Activated T-cell treated with anti-CD3 and anti-CD28 coated beads, Interleukin-2, amount 50 U/mL, for 24 hours (primary cell): ENCODE measurements around the gene SERTAD2.

Source experiments
- DNase-seq: peaks from one replicate; pipeline ENCODE4 v3.0.0-alpha.2; 2020
- H3K27ac Mint-ChIP-seq: 2 replicates; pipeline ENCODE4 v1.8.0; 2020; ENCODE audit warnings: mild to moderate bottlenecking, mixed read lengths
- H3K27me3 Mint-ChIP-seq: 2 replicates; pipeline ENCODE4 v1.8.0; 2020; ENCODE audit warnings: mixed read lengths
- H3K36me3 Mint-ChIP-seq: 2 replicates; pipeline ENCODE4 v1.8.0; 2020; ENCODE audit warnings: low read depth, mixed read lengths
- H3K4me1 Mint-ChIP-seq: 2 replicates; pipeline ENCODE4 v1.8.0; 2020; ENCODE audit warnings: low read depth, mixed read lengths
- H3K4me3 Mint-ChIP-seq: 2 replicates; pipeline ENCODE4 v1.8.0; 2020; ENCODE audit warnings: mild to moderate bottlenecking, moderate library complexity, mixed read lengths
- H3K9me3 Mint-ChIP-seq: 2 replicates; pipeline ENCODE4 v1.8.0; 2020; ENCODE audit warnings: mixed read lengths

SERTAD2 gene

GRCh38 chr2:64632835-64633819, 20.6 kb downstream of the SERTAD2 start:
- Mint-ChIP-seq H3K27ac (no peak overlapping the region), H3K36me3 (peaks cover 41% of the 10 kb centered on the region), H3K4me3 (no peak overlapping the region), H3K4me1 (peaks cover 27% of the 10 kb centered on the region), H3K9me3 (no peaks in the 10 kb centered on the region), H3K27me3 (no peaks in the 10 kb centered on the region)
- DNase-seq, result no peak

DNA sequence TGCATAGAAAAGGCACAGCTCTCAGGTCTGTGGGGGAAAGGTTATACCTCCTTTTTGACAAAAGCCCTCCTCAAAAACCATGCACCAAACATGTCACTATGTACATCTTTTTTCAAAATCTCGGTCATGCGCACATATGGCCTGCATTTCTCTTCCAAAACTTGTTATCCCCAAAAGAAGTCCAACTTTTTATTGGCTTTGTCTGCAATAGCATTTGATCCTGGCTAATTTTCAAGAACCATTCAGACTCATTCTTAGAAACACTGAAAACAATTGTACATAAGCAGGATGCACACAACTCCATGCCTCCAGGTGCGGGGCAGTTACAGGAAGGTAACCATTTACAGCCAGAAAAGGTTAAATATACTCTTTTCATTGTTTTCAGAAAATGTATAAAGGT, 21.9 kb downstream of the SERTAD2 start:
- DNase-seq, result no peak
- H3K9me3 Mint-ChIP-seq, result no peaks in the 10 kb centered on the region
- peaks cover 41% of the 10 kb centered on the region for H3K36me3 Mint-ChIP-seq
- H3K27ac Mint-ChIP-seq, result no peak overlapping the region
- H3K4me1 Mint-ChIP-seq, result peaks cover 14% of the 10 kb centered on the region
- no peaks in the 10 kb centered on the region for H3K27me3 Mint-ChIP-seq
- no peak overlapping the region for H3K4me3 Mint-ChIP-seq

DNA sequence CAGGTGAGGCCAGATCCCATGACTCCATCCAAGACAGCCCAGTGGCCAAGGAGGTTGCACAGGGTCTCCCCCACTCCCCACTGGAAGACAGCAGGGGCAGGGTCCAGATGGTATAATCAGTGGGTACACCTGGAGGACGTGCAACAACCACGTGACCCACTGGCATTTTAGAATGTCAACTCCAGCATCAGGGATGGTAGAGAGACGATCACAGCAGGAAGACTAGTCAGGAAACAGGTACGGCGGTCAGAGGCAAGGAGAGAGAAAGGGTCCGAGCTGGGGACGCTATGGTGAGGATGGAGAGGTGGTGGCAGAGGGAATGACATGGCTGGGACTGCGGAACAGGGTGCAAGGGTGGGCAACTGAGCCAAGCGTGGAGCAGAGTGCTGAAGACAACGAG, 23.0 kb downstream of the SERTAD2 start:
- Mint-ChIP-seq H3K4me1 (peaks cover 4% of the 10 kb centered on the region), H3K27ac (no peak overlapping the region), H3K4me3 (no peak overlapping the region), H3K36me3 (peaks cover 31% of the 10 kb centered on the region), H3K27me3 (no peaks in the 10 kb centered on the region), H3K9me3 (no peaks in the 10 kb centered on the region)
- DNase-seq, result no peak

- no peaks in the 10 kb centered on the region for H3K9me3 Mint-ChIP-seq
Measured at GRCh38 chr2:64629875-64630274, 23.8 kb downstream of the SERTAD2 start.

GRCh38 chr2:64629329-64629781, 24.4 kb downstream of the SERTAD2 start:
- no peaks in the 10 kb centered on the region for H3K9me3 Mint-ChIP-seq
- no peak overlapping the region for H3K27ac Mint-ChIP-seq
- no peak for DNase-seq
- no peaks in the 10 kb centered on the region for H3K27me3 Mint-ChIP-seq
- H3K4me1 Mint-ChIP-seq, result no peaks in the 10 kb centered on the region
- no peak overlapping the region for H3K4me3 Mint-ChIP-seq
- H3K36me3 Mint-ChIP-seq, result peaks cover 18% of the 10 kb centered on the region

More at GRCh38 chr2:64629875-64630274, 23.8 kb downstream of the SERTAD2 start:
- Mint-ChIP-seq H3K4me1 (no peaks in the 10 kb centered on the region), H3K27me3 (no peaks in the 10 kb centered on the region), H3K4me3 (no peak overlapping the region), H3K27ac (no peak overlapping the region), H3K36me3 (peaks cover 24% of the 10 kb centered on the region)
- no peak for DNase-seq

GRCh38 chr2:64627860-64628841, 25.6 kb downstream of the SERTAD2 start:
- peak; percentile 26 for DNase-seq
- Mint-ChIP-seq H3K9me3 (no peaks in the 10 kb centered on the region), H3K27me3 (no peaks in the 10 kb centered on the region), H3K27ac (no peak overlapping the region), H3K36me3 (peaks cover 10% of the 10 kb centered on the region), H3K4me3 (no peak overlapping the region), H3K4me1 (no peaks in the 10 kb centered on the region)

DNA sequence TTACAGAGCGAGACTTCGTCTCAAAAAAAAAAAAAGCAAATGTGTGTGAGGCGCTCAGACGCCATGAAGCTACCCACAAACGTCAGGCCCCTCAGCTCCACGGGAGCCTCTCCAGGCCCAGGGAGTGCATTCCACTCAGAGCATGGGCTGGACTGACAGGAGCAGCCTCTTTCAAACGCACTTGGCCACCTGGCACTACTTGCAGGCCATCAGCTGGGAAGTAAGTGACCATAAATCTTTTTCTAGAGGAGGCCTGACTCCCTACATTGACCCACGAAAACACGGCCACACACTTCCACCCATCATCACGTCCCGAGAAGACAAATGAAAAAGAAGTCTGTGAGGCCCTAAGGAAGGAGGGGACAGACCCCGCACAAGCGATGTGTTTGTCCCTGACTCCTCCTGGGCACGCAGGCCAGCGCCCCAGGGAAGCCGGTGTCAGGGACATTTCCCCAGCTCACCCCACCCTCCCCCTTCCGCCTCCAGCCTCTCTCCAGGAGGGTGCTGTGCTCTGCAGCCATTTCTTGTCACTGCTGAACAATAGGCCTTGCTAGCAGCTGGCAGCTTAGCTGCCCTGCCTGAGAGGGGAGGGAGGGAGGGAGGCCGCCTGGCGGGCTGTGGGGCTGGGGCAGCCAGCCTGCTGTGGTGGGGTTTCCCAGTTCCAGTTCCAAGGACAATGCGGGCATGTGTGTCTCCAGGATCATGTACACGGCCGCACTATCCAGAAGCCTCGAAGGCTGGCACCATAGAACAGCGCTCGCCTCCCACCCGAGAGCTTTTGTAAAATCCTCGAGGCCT, 26.6 kb downstream of the SERTAD2 start:
- Mint-ChIP-seq H3K4me1 (no peaks in the 10 kb centered on the region), H3K27me3 (no peaks in the 10 kb centered on the region), H3K36me3 (peaks cover 4% of the 10 kb centered on the region), H3K27ac (no peak overlapping the region), H3K4me3 (no peak overlapping the region), H3K9me3 (no peaks in the 10 kb centered on the region)
- no peak for DNase-seq

- Mint-ChIP-seq H3K27me3 (no peaks in the 10 kb centered on the region), H3K4me3 (no peak overlapping the region), H3K9me3 (no peaks in the 10 kb centered on the region), H3K4me1 (no peaks in the 10 kb centered on the region), H3K36me3 (peaks cover 4% of the 10 kb centered on the region), H3K27ac (no peak overlapping the region)
- peak; percentile 18 for DNase-seq
Measured at GRCh38 chr2:64626146-64626809, 27.4 kb downstream of the SERTAD2 start.

- Mint-ChIP-seq H3K36me3 (no peaks in the 10 kb centered on the region), H3K4me1 (no peaks in the 10 kb centered on the region), H3K27ac (no peak overlapping the region), H3K4me3 (no peak overlapping the region), H3K9me3 (no peaks in the 10 kb centered on the region), H3K27me3 (no peaks in the 10 kb centered on the region)
- peak; percentile 17 for DNase-seq
Measured at GRCh38 chr2:64625299-64626145, 28.2 kb downstream of the SERTAD2 start.

DNA sequence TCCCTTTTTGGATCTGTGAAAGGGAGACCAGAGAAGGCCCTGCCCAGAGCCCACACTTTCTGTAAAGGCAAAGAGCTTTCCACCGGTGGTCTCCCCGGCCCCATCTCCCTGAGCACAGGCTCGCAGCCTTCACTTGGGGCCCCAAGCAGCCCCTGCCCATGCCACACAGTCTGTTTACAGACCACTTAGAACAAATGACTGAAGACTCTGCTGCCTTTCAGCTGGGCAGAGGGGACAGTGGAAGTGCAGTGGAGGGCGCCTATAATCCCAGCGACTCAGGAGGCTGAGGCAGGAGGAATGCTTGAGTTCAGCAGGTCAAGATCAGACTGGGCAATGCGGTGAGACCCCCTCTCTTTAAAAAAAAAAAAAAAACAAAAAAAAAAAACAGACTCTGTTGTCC, 28.9 kb downstream of the SERTAD2 start:
- no peaks in the 10 kb centered on the region for H3K4me1 Mint-ChIP-seq
- H3K36me3 Mint-ChIP-seq, result no peaks in the 10 kb centered on the region
- H3K9me3 Mint-ChIP-seq, result no peaks in the 10 kb centered on the region
- DNase-seq, result peak; percentile 21
- H3K27ac Mint-ChIP-seq, result no peak overlapping the region
- H3K4me3 Mint-ChIP-seq, result no peak overlapping the region
- no peaks in the 10 kb centered on the region for H3K27me3 Mint-ChIP-seq

GRCh38 chr2:64624108-64624610, 29.6 kb downstream of the SERTAD2 start:
- Mint-ChIP-seq H3K4me3 (no peak overlapping the region), H3K27me3 (no peaks in the 10 kb centered on the region), H3K4me1 (no peaks in the 10 kb centered on the region), H3K9me3 (no peaks in the 10 kb centered on the region), H3K27ac (no peak overlapping the region), H3K36me3 (no peaks in the 10 kb centered on the region)
- DNase-seq, result no peak

DNA sequence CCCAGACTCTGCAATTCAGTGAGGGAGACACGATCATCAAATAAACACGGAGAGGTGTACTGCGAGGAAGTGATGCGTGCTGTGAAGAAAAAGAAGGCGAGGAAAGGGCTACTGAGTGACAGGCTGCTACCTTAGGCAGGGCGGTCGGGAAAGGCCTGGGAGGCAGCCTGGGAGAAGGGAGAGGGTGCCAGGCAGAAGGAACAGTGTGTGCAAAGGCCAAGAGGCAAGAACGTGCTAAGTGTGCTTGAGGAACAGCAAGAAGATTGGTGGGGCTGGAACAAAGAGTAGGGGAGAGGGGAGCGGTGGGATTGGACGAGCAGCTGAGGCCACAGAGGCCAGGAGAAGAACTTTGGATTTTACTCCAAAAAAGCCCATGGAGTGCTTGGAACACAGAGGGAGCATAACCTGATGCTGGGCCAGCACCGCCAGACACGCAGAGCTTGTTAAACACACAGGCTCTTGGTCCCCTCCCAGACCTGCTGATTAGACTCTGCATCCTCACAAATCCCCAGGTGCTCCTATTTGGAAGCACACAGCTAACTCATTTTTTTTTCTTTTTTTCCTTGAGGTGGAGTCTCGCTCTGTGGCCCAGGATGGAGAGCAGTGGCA, 30.4 kb downstream of the SERTAD2 start:
- Mint-ChIP-seq H3K9me3 (no peaks in the 10 kb centered on the region), H3K4me1 (no peaks in the 10 kb centered on the region), H3K36me3 (no peaks in the 10 kb centered on the region), H3K27ac (no peak overlapping the region), H3K27me3 (no peaks in the 10 kb centered on the region), H3K4me3 (no peak overlapping the region)
- no peak for DNase-seq
